Stimulated activated effector memory CD8-positive, alpha-beta T cell treated with anti-CD3 and anti-CD28 coated beads, Interleukin-12 subunit alpha, Interleukin-12 subunit beta, amount 100 ng/mL, for 72 hours (primary cell): ENCODE measurements around the gene OSGIN1.
A peak's percentile ranks its signal among the peaks of the same experiment; 100 is the strongest.

Experiments used
- ATAC-seq: fragments of 150-1000 bp; cut with Tn5 transposase; 2 replicates; pipeline ENCODE4 v1.10.0; 2021
- DNase-seq, 2 donors: peaks; one replicate each; pipeline ENCODE4 v3.0.0; 2021 to 2022; ENCODE audit warnings: low spot score in 2 of 2
- H3K27ac Mint-ChIP-seq: one replicate; pipeline ENCODE4 v1.8.0; 2022; ENCODE audit warnings: mild to moderate bottlenecking, mixed read lengths
- H3K36me3 Mint-ChIP-seq: one replicate; pipeline ENCODE4 v1.8.0; 2022; ENCODE audit warnings: mild to moderate bottlenecking, mixed read lengths
- H3K4me1 Mint-ChIP-seq: one replicate; pipeline ENCODE4 v1.8.0; 2022; ENCODE audit warnings: mixed read lengths
- H3K4me3 Mint-ChIP-seq: one replicate; pipeline ENCODE4 v1.8.0; 2022; ENCODE audit warnings: mild to moderate bottlenecking, mixed read lengths
- H3K9me3 Mint-ChIP-seq: one replicate; pipeline ENCODE4 v1.8.0; 2022; ENCODE audit warnings: mixed read lengths

The OSGIN1 gene

DNA sequence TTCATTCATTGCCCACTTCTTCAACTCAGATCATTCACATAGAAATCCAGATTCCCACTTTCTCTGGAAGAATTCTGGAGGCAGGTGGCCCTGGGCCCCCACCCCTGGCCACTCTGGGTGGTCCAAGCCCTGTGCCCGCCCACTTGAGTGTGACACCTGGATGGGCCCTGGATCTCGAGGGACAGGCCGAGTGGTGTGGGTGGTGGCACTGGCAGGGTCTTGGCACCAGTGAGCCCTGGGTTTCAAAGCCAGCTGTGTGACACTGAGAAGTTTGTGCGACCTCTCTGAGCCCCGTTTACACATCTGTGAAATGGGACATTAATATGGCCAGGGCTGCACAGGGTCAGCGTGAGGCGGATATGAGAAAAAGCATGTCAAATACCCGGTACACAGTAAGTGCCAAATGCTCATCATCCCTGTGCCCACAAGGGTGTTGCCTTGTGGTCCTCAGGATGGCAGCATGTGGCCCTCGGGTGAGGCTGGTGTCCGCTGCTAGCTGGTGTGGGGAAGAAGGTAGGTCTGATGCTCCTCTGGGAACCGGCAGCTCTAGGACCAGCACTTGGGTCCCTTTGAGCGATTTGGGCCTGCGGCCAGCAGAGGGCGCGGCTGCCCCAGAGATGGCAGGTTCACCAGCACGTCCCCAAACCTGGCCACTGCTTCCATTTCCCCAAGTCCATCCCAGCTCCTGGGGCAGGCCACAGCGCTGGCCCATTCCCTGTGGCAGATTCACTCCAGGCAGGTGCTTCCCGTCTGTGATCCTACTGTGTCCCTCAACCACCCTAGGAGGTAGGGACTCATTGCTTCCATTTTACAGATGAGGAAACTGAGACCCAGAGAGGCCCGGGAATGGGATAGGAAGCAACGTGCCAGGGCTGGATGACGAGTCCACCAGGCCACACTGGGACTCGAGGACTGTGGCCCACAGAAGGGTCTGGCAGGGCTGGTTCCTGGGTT, 3.6 kb downstream of the OSGIN1 start:
- Mint-ChIP-seq H3K27ac (peak overlapping the region; percentile 23), H3K4me3 (no peak overlapping the region), H3K9me3 (no peaks in the 10 kb centered on the region), H3K36me3 (no peaks in the 10 kb centered on the region), H3K4me1 (no peaks in the 10 kb centered on the region)
- DNase-seq = peak; percentile 73 to 86
- ATAC-seq = peak; percentile 63

DNA sequence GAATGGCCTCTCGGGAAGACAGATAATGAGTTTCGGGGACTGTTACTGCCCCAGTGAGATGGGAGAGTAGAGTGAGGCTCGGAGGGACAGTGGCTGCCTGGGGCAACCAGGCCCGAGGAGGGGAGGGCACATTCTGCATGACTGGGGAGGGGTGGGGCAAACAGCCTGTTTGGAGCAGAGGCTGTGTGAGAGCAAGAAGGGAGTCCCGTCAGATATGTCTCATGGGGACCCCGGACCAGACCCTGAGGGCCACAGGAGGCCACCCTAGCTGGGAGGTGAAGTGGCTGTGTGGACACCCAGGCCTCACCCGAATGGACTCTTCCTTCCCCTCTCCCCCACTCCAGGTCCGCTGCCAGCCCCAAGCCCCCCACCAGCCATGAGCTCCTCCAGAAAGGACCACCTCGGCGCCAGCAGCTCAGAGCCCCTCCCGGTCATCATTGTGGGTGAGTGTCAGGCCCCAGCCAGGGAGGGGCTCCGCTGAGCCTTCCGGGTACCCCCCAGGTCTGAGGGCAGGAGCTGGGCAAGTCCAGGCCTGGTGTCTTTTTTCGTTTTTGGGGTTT, 4.3 kb downstream of the OSGIN1 start:
- no peak for ATAC-seq
- H3K36me3 Mint-ChIP-seq = no peaks in the 10 kb centered on the region
- peak overlapping the region; percentile 23 for H3K27ac Mint-ChIP-seq
- no peak overlapping the region for H3K4me3 Mint-ChIP-seq
- no peak for DNase-seq
- no peaks in the 10 kb centered on the region for H3K9me3 Mint-ChIP-seq
- H3K4me1 Mint-ChIP-seq = no peaks in the 10 kb centered on the region

- H3K27ac Mint-ChIP-seq = no peak overlapping the region
- H3K4me1 Mint-ChIP-seq = no peaks in the 10 kb centered on the region
- DNase-seq (no peak), ATAC-seq (no peak)
- H3K4me3 Mint-ChIP-seq = no peak overlapping the region
- H3K36me3 Mint-ChIP-seq = no peaks in the 10 kb centered on the region
- no peaks in the 10 kb centered on the region for H3K9me3 Mint-ChIP-seq
Observed at GRCh38 chr16:83958137-83958845, 5.3 kb downstream of the OSGIN1 start.

GRCh38 chr16:83958846-83959565, 6.0 kb downstream of the OSGIN1 start:
- Mint-ChIP-seq H3K27ac (no peak overlapping the region), H3K4me3 (no peak overlapping the region), H3K9me3 (no peaks in the 10 kb centered on the region), H3K4me1 (no peaks in the 10 kb centered on the region), H3K36me3 (no peaks in the 10 kb centered on the region)
- ATAC-seq = no peak
- no peak for DNase-seq

DNA sequence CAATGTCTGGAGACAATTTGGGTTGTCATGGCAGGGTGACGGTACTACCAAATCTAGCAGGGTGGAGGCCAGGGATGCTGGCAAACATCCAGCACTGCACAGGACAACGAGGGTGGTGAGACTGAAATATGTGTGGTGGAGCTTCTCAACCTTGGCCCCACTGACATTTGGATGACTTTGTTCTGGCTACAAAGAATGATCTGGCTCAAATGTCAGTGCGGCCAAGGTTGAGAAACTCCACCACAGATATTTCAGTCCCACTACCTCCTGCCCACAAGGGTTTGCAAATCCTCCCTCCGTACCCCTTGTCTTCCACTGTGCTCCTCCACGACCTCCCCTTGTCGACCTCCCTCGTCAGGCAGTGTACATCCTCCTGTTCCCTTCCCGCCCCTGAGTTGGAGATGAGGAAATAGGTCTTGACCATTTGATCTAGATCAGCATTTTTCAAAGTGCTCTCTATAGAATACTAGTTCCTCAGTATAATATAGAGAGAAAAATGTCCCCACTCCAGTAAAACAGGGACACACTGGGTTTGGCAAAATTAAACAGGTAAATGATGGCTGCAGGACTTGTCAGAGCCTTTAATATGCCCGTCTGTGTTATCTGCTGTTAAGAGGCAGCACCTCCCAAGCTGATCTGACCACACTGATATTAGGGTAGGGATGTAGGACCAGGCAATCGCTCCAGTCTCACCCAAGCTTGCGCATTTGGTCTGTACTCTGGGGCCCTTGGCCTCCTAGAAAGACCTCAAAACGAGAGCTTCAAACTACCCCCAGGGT, 6.8 kb downstream of the OSGIN1 start:
- H3K36me3 Mint-ChIP-seq = no peaks in the 10 kb centered on the region
- no peak for ATAC-seq
- DNase-seq = no peak
- no peaks in the 10 kb centered on the region for H3K9me3 Mint-ChIP-seq
- H3K4me3 Mint-ChIP-seq = no peak overlapping the region
- no peak overlapping the region for H3K27ac Mint-ChIP-seq
- H3K4me1 Mint-ChIP-seq = no peaks in the 10 kb centered on the region

- Mint-ChIP-seq H3K36me3 (no peaks in the 10 kb centered on the region), H3K4me3 (no peak overlapping the region), H3K9me3 (no peaks in the 10 kb centered on the region), H3K27ac (no peak overlapping the region), H3K4me1 (no peaks in the 10 kb centered on the region)
- ATAC-seq (no peak), DNase-seq (no peak)
Observed at GRCh38 chr16:83960521-83961249, 7.6 kb downstream of the OSGIN1 start.

- Mint-ChIP-seq H3K4me3 (no peak overlapping the region), H3K9me3 (no peaks in the 10 kb centered on the region), H3K36me3 (no peaks in the 10 kb centered on the region), H3K4me1 (no peaks in the 10 kb centered on the region), H3K27ac (no peak overlapping the region)
- ATAC-seq = no peak
- DNase-seq = no peak
Observed at GRCh38 chr16:83961591-83961990, 8.6 kb downstream of the OSGIN1 start.

GRCh38 chr16:83963277-83964119, 10.5 kb downstream of the OSGIN1 start:
- H3K4me1 Mint-ChIP-seq = peaks cover 6% of the 10 kb centered on the region
- no peaks in the 10 kb centered on the region for H3K36me3 Mint-ChIP-seq
- ATAC-seq (no peak), DNase-seq (no peak)
- H3K27ac Mint-ChIP-seq = no peak overlapping the region
- no peak overlapping the region for H3K4me3 Mint-ChIP-seq
- no peaks in the 10 kb centered on the region for H3K9me3 Mint-ChIP-seq

DNA sequence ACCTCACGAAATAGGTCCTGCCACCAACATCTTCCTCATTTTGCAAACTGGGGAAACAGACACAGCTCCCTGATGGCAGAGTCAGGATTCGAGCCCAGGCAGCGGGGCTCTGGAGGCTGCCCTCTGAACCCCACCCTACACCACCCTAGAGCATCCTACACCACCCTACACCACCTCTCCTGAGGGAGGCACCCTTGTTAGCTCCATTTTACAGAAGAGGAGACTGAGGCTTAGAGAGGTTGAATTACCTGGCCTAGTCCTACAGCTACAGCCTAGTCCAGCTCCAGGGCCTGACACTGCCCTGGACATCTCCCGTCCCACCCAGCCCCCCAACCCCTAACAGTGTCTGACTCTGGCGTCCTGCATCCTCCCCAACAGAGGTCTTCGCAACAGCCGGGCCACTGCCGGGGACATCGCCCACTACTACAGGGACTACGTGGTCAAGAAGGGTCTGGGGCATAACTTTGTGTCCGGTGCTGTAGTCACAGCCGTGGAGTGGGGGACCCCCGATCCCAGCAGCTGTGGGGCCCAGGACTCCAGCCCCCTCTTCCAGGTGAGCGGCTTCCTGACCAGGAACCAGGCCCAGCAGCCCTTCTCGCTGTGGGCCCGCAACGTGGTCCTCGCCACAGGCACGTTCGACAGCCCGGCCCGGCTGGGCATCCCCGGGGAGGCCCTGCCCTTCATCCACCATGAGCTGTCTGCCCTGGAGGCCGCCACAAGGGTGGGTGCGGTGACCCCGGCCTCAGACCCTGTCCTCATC, 11.8 kb downstream of the OSGIN1 start:
- Mint-ChIP-seq H3K9me3 (no peaks in the 10 kb centered on the region), H3K4me3 (no peak overlapping the region), H3K36me3 (no peaks in the 10 kb centered on the region), H3K4me1 (peaks cover 6% of the 10 kb centered on the region), H3K27ac (no peak overlapping the region)
- ATAC-seq (no peak), DNase-seq (no peak)

- ATAC-seq (no peak), DNase-seq (no peak)
- Mint-ChIP-seq H3K4me3 (no peak overlapping the region), H3K4me1 (peaks cover 6% of the 10 kb centered on the region), H3K36me3 (no peaks in the 10 kb centered on the region), H3K9me3 (no peaks in the 10 kb centered on the region), H3K27ac (no peak overlapping the region)
Observed at GRCh38 chr16:83965444-83966152, 12.6 kb downstream of the OSGIN1 start.

DNA sequence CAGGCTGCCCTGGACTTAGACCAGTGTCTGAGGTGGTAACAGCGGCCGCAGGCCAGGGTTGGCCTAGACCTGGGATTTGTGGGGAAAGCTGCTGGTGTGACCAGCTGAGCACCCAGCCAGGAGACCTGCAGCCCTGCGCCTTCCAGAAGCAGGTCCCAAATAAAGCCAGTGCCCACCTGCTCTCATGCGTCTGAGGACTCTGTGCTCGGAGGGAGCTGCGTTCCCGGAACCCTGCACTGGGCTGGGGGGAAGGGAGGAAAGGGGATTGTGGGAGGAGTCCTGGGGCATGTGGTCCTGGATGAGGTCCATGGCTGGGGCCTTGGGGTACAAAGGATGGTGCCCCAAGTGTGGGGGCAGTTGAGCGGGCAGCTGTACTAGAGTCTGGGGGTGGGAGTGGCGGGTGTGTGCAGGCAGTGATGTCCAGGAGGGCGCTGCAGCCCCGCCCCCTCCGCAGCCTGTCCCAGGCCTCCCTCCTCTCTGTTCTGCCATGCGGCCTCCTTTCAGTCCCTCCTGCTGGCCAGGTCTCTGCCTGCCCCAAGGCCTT, 13.2 kb downstream of the OSGIN1 start:
- H3K4me3 Mint-ChIP-seq = no peak overlapping the region
- H3K4me1 Mint-ChIP-seq = peaks cover 6% of the 10 kb centered on the region
- H3K27ac Mint-ChIP-seq = no peak overlapping the region
- H3K9me3 Mint-ChIP-seq = no peaks in the 10 kb centered on the region
- no peaks in the 10 kb centered on the region for H3K36me3 Mint-ChIP-seq
- DNase-seq (no peak), ATAC-seq (no peak)

GRCh38 chr16:83967091-83967490, 14.1 kb downstream of the OSGIN1 start:
- no peak overlapping the region for H3K27ac Mint-ChIP-seq
- H3K36me3 Mint-ChIP-seq = no peaks in the 10 kb centered on the region
- no peak overlapping the region for H3K4me3 Mint-ChIP-seq
- H3K9me3 Mint-ChIP-seq = no peaks in the 10 kb centered on the region
- H3K4me1 Mint-ChIP-seq = peaks cover 6% of the 10 kb centered on the region
- no peak for ATAC-seq
- DNase-seq = no peak
